Endothelial cell of umbilical vein (primary cell): ENCODE data around the gene PLA2G4F. TPM values are rescaled to one million over a fixed set of nuclear protein-coding genes. Genes with fewer than 3 reads are reported as not detected.

Source experiments
- BruUV-seq: library from RNA; stranded (reverse); fragments of 400-500 nt; replicated peaks from 2 replicates; lab custom pipeline; 2021; lab: Mats Ljungman, UMichigan
- CTCF ChIA-PET: fragments of 300-600, 350-600 bp; sonication (Branson Sonifier 250); formaldehyde crosslinking; loops from one replicate; lab custom pipeline; 2021; ENCODE audit warnings: antibody characterized with exemption, inconsistent platforms; lab: Charles Lee
- POLR2A ChIA-PET: fragments of 300-600, 350-600 bp; sonication (Branson Sonifier 250); formaldehyde crosslinking; loops from one replicate; lab custom pipeline; 2021; ENCODE audit warnings: antibody characterized with exemption, inconsistent platforms; lab: Charles Lee
- DNase-seq: peaks from one replicate; pipeline ENCODE4 v3.0.0-alpha.2; 2011; ENCODE audit warnings: low read depth, low spot score
- FAIRE-seq: peaks from 2 replicates; lab custom pipeline; 2011; peaks lifted over from hg19 to GRCh38; lab: Jason Lieb, UNC
- H2AFZ ChIP-seq: 2 replicates; pipeline ENCODE4 v1.6.0; 2012; ENCODE audit warnings: low read depth, low read length, control low read depth, inconsistent platforms
- H3K27ac ChIP-seq: 2 replicates; pipeline ENCODE4 v1.5.1; 2011; ENCODE audit warnings: low read depth, mild to moderate bottlenecking, control low read depth, low read length, moderate library complexity; ENCODE audit not compliant: insufficient read depth
- H3K27me3 ChIP-seq, 2 experiments: 2 replicates each; pipeline versions ENCODE4 v1.6.0 to v1.6.1; 2011; ENCODE audit warnings: low read length in 2 of 2, mixed read lengths in 1 of 2; ENCODE audit not compliant: control insufficient read depth in 2 of 2, insufficient read depth in 2 of 2
- H3K36me3 ChIP-seq, 2 experiments: 2 replicates in 1 of 2; 3 replicates in 1 of 2; pipeline ENCODE4 v1.5.1; 2011; ENCODE audit warnings: low read length in 2 of 2, mild to moderate bottlenecking in 1 of 2, moderate library complexity in 1 of 2; ENCODE audit not compliant: control insufficient read depth in 2 of 2, insufficient read depth in 2 of 2; ENCODE audit errors: extremely low read depth in 1 of 2
- H3K4me1 ChIP-seq: 3 replicates; pipeline ENCODE4 v1.5.1; 2011; ENCODE audit warnings: mild to moderate bottlenecking, low read length; ENCODE audit not compliant: control insufficient read depth, insufficient read depth; ENCODE audit errors: extremely low read depth
- H3K4me2 ChIP-seq: 2 replicates; pipeline ENCODE4 v1.6.1; 2011; ENCODE audit warnings: low read length, control low read depth, mixed read lengths; ENCODE audit not compliant: insufficient read depth
- H3K4me3 ChIP-seq, 3 experiments: fragments of 200-600 bp in 1 of 3; sonication (generic), shearing (Covaris generic) in 1 of 3; replicated peaks in 1 of 3; 2 replicates each; pipeline ENCODE4 v1.5.1; 2011 to 2016; ENCODE audit warnings: control low read depth in 3 of 3, low read length in 3 of 3, mild to moderate bottlenecking in 2 of 3, inconsistent platforms in 1 of 3, low read depth in 1 of 3, moderate library complexity in 1 of 3; ENCODE audit not compliant: insufficient read depth in 1 of 3
- H3K79me2 ChIP-seq: 2 replicates; pipeline ENCODE4 v1.6.0; 2012; ENCODE audit warnings: low read length, inconsistent platforms; ENCODE audit not compliant: control insufficient read depth, insufficient read depth
- H3K9ac ChIP-seq: replicated peaks from 2 replicates; pipeline ENCODE3; 2011; ENCODE audit warnings: low read length, control low read depth; ENCODE audit not compliant: insufficient read depth; ENCODE audit errors: extremely low read depth
- H3K9me1 ChIP-seq: replicated peaks from 3 replicates; pipeline ENCODE4 v1.6.0; 2011; ENCODE audit warnings: mild to moderate bottlenecking, low read length; ENCODE audit not compliant: control insufficient read depth, insufficient read depth; ENCODE audit errors: extremely low read depth
- H3K9me3 ChIP-seq: replicated peaks from 2 replicates; pipeline ENCODE4 v1.5.1; 2012; ENCODE audit warnings: low read length, inconsistent platforms; ENCODE audit not compliant: control insufficient read depth, insufficient read depth
- H4K20me1 ChIP-seq: replicated peaks from 2 replicates; pipeline ENCODE3; 2011; ENCODE audit warnings: mild to moderate bottlenecking, low read length; ENCODE audit not compliant: control insufficient read depth, insufficient read depth; ENCODE audit errors: extremely low read depth
- CTCF ChIP-seq, 2 donors: IDR thresholded peaks; 1 replicate in 1 of 2; 2 replicates in 1 of 2; pipeline ENCODE4 v1.5.1; 2011; ENCODE audit warnings: low read length in 2 of 2, mild to moderate bottlenecking in 2 of 2, moderate library complexity in 2 of 2, control low read depth in 1 of 2, inconsistent platforms in 1 of 2, low read depth in 1 of 2; ENCODE audit not compliant: insufficient read depth in 1 of 2; ENCODE audit errors: extremely low read depth in 1 of 2
- EZH2 ChIP-seq: IDR thresholded peaks from 2 replicates; pipeline ENCODE4 v1.6.1; 2012; ENCODE audit warnings: borderline replicate concordance, low read depth, mild to moderate bottlenecking, moderate library complexity, low read length, inconsistent platforms; ENCODE audit not compliant: severe bottlenecking
- FOS ChIP-seq: IDR thresholded peaks from 2 replicates; pipeline ENCODE4 v1.6.1; 2011; ENCODE audit warnings: mild to moderate bottlenecking, low read length, moderate library complexity, borderline replicate concordance; ENCODE audit not compliant: insufficient read depth
- GATA2 ChIP-seq: IDR thresholded peaks from 2 replicates; pipeline ENCODE4 v1.7.0; 2011; ENCODE audit warnings: low read depth, mild to moderate bottlenecking, moderate library complexity, mixed read lengths, low read length; ENCODE audit not compliant: insufficient read length, insufficient read depth
- JUN ChIP-seq: IDR thresholded peaks from 2 replicates; pipeline ENCODE4 v1.6.1; 2011; ENCODE audit warnings: borderline replicate concordance, low read depth; ENCODE audit not compliant: insufficient read length, insufficient read depth
- MAX ChIP-seq: IDR thresholded peaks from 2 replicates; pipeline ENCODE4 v1.6.1; 2011; ENCODE audit not compliant: insufficient read depth, insufficient read length
- MYC ChIP-seq: IDR thresholded peaks from one replicate; pipeline ENCODE4 v1.6.1; 2011; ENCODE audit warnings: mild to moderate bottlenecking, low read depth, low read length
- POLR2A ChIP-seq: IDR thresholded peaks from 2 replicates; pipeline ENCODE4 v1.6.1; 2012; ENCODE audit warnings: low read depth, mild to moderate bottlenecking, control low read depth, low read length
- POLR2AphosphoS5 ChIP-seq: IDR thresholded peaks from 2 replicates; pipeline ENCODE4 v1.6.1; 2012; ENCODE audit warnings: low read depth, mild to moderate bottlenecking, control low read depth, low read length, moderate library complexity; ENCODE audit not compliant: insufficient read depth
- dilution Hi-C: fragments of 300-500 bp; cut with MboI; formaldehyde crosslinking; loops from one replicate; pipeline ENCODE4 v1.15.0; 2019; ENCODE audit warnings: low sequenced_read_pairs; ENCODE audit not compliant: extremely low pct_ligation_motif_present
- intact Hi-C: fragments of 100-400 bp; cut with micrococcal nuclease; formaldehyde crosslinking; loops from one replicate; pipeline ENCODE4 v1.10.0; 2022
- polyA plus RNA-seq, 4 experiments: library from polyadenylated mRNA; depleted of rRNA in 3 of 4; stranded (reverse) in 3 of 4; unstranded in 1 of 4; fragments of >200 nt; gene quantifications; 2 replicates each; pipeline versions ENCODE4 v1.2.1 to v1.2.3, GENCODE V29; 2011 to 2012; ENCODE audit warnings: missing spikeins in 1 of 4
- total RNA-seq: library from RNA; stranded (reverse); gene quantifications from 2 replicates; pipeline ENCODE4 v1.2.3, GENCODE V29; 2021

PLA2G4F gene
- total and polyA plus RNA-seq, 2 donors (not counting 3 experiments of a cell fraction or from before 2014, with no cell fraction given): not detected

- FAIRE-seq: no peak
- no peak for TF ChIP-seq GATA2
- TF ChIP-seq FOS: no peak
- no peak for TF ChIP-seq JUN
- TF ChIP-seq EZH2: no peak
- TF ChIP-seq MYC: no peak
- TF ChIP-seq MAX: no peak
- TF ChIP-seq POLR2AphosphoS5: no peak
- no peak for TF ChIP-seq CTCF (IDR thresholded peaks at IDR 0.05; ENCODE audit: extremely low read depth in 1 of 2, insufficient read depth in 1 of 2, low read depth in 1 of 2, low read length in 2 of 2)
- no peak for TF ChIP-seq POLR2A
- H3K79me2 ChIP-seq: peaks cover 2% of the 10 kb centered on the region
Measured at GRCh38 chr15:42193383-42193782, 36.9 kb upstream of the PLA2G4F start.

More at GRCh38 chr15:42193383-42193782, 36.9 kb upstream of the PLA2G4F start:
- intact Hi-C loops (no loop called here), dilution Hi-C loops (no loop called here)
- ChIA-PET POLR2A (no interaction called here), CTCF (no interaction called here)
- H3K9ac ChIP-seq: no peak overlapping the region
- H2AFZ ChIP-seq: no peak overlapping the region
- no peaks in the 10 kb centered on the region for H4K20me1 ChIP-seq
- H3K9me3 ChIP-seq: no peaks in the 10 kb centered on the region
- DNase-seq: no peak
- H3K9me1 ChIP-seq: no peaks in the 10 kb centered on the region
- H3K4me1 ChIP-seq: no peaks in the 10 kb centered on the region
- no peak overlapping the region for H3K27ac ChIP-seq
- H3K4me2 ChIP-seq: no peak overlapping the region
- peaks cover 4 to 6% of the 10 kb centered on the region in 2 experiments for H3K36me3 ChIP-seq
- BruUV-seq: no TSS peak
- no peak overlapping the region for H3K4me3 ChIP-seq
- no peaks in the 10 kb centered on the region for H3K27me3 ChIP-seq
